ENCODE measurements around the gene ZNF274. TPM values are rescaled to one million over a fixed set of nuclear protein-coding genes. Genes with fewer than 3 reads are reported as not detected.
A peak's percentile ranks its signal among the peaks of the same experiment; 100 is the strongest.

The ZNF274 gene
- total and polyA plus RNA-seq, 9 of the 15 experiments (the other 6 are each of a cell fraction or from before 2014, with no cell fraction given): 5.2 to 37.0 (median 28.1) TPM

- TF ChIP-seq, protein P1, sequence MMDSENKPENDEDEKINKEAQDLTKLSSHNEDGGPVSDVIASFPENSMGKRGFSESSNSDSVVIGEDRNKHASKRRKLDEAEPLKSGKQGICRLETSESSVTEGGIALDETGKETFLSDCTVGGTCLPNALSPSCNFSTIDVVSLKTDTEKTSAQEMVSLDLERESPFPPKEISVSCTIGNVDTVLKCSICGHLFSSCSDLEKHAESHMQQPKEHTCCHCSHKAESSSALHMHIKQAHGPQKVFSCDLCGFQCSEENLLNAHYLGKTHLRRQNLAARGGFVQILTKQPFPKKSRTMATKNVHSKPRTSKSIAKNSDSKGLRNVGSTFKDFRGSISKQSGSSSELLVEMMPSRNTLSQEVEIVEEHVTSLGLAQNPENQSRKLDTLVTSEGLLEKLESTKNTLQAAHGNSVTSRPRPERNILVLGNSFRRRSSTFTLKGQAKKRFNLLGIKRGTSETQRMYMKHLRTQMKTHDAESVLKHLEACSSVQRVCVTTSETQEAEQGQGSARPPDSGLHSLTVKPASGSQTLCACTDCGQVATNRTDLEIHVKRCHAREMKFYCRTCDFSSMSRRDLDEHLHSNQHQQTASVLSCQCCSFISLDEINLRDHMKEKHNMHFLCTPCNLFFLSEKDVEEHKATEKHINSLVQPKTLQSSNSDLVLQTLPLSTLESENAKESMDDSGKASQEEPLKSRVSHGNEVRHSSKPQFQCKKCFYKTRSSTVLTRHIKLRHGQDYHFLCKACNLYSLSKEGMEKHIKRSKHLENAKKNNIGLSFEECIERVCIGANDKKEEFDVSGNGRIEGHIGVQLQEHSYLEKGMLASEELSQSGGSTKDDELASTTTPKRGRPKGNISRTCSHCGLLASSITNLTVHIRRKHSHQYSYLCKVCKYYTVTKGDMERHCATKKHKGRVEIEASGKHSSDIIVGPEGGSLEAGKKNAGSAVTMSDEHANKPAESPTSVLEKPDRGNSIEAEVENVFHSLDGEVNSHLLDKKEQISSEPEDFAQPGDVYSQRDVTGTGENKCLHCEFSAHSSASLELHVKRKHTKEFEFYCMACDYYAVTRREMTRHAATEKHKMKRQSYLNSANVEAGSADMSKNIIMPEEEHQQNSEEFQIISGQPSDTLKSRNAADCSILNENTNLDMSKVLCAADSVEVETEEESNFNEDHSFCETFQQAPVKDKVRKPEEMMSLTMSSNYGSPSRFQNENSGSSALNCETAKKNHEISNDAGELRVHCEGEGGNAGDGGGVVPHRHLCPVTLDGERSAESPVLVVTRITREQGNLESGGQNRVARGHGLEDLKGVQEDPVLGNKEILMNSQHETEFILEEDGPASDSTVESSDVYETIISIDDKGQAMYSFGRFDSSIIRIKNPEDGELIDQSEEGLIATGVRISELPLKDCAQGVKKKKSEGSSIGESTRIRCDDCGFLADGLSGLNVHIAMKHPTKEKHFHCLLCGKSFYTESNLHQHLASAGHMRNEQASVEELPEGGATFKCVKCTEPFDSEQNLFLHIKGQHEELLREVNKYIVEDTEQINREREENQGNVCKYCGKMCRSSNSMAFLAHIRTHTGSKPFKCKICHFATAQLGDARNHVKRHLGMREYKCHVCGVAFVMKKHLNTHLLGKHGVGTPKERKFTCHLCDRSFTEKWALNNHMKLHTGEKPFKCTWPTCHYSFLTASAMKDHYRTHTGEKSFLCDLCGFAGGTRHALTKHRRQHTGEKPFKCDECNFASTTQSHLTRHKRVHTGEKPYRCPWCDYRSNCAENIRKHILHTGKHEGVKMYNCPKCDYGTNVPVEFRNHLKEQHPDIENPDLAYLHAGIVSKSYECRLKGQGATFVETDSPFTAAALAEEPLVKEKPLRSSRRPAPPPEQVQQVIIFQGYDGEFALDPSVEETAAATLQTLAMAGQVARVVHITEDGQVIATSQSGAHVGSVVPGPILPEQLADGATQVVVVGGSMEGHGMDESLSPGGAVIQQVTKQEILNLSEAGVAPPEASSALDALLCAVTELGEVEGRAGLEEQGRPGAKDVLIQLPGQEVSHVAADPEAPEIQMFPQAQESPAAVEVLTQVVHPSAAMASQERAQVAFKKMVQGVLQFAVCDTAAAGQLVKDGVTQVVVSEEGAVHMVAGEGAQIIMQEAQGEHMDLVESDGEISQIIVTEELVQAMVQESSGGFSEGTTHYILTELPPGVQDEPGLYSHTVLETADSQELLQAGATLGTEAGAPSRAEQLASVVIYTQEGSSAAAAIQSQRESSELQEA (IDR thresholded peaks at IDR 0.05; ENCODE audit: low read depth): no peak
- TF ChIP-seq ZNF75A (CRISPR knock-in tag; IDR thresholded peaks at IDR 0.05) (no peak), ILK (tag; IDR thresholded peaks at IDR 0.05; ENCODE audit: borderline replicate concordance, low read depth) (no peak), ZFP1 (CRISPR knock-in tag; IDR thresholded peaks at IDR 0.05) (no peak), OTX1 (CRISPR knock-in tag; IDR thresholded peaks at IDR 0.05) (no peak), GATAD2A (IDR thresholded peaks at IDR 0.05) (no peak), ZKSCAN1 (IDR thresholded peaks at IDR 0.05; ENCODE audit: low read depth, low read length) (no peak), E2F3 (CRISPR knock-in tag; IDR thresholded peaks at IDR 0.05) (peak; percentile 63; the same call in 1 of the 2 replicates), PTTG1 (tag; IDR thresholded peaks at IDR 0.05; ENCODE audit: low read depth) (no peak), SFPQ (IDR thresholded peaks at IDR 0.05; ENCODE audit: low read depth, low read length) (no peak), RBBP5 (IDR thresholded peaks at IDR 0.05; ENCODE audit: borderline replicate concordance, insufficient read depth, low read length, poor library complexity, severe bottlenecking) (peak; percentile 76), ZKSCAN8 (CRISPR knock-in tag; IDR thresholded peaks at IDR 0.05) (no peak), ZBTB9 (CRISPR knock-in tag; IDR thresholded peaks at IDR 0.05) (peak; percentile 22; the same call in 1 of the 2 replicates), ELF1 (tag; IDR thresholded peaks at IDR 0.05) (peak; percentile 33; the same call in 1 of the 2 replicates)
- TF ChIP-seq, protein P2, sequence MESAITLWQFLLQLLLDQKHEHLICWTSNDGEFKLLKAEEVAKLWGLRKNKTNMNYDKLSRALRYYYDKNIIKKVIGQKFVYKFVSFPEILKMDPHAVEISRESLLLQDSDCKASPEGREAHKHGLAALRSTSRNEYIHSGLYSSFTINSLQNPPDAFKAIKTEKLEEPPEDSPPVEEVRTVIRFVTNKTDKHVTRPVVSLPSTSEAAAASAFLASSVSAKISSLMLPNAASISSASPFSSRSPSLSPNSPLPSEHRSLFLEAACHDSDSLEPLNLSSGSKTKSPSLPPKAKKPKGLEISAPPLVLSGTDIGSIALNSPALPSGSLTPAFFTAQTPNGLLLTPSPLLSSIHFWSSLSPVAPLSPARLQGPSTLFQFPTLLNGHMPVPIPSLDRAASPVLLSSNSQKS (CRISPR knock-in tag; IDR thresholded peaks at IDR 0.05): no peak
Observed at GRCh38 chr19:58228585-58229254, 45.9 kb downstream of the ZNF274 start, which contains the start of gene ZNF544 (continued).
